GM18861 (cell line): Measurements from ENCODE around the gene YWHAB.
"Not testable (repeated sequence)": the region's sequence is repeated elsewhere in the genome, so short reads cannot be mapped to it uniquely, and the experiment has no call there.

ENCODE experiments used
- ATAC-seq: cut with Tn5 transposase; IDR thresholded peaks from one replicate; pipeline ENCODE4 v1.9.1; 2021; ENCODE audit not compliant: unreplicated experiment

Gene YWHAB

GRCh38 chr20:44885392-44886265 is at the start of gene YWHAB:
Gene YWHAB, plus strand, starts transcription at chr20:44885705. Its CDS starts 15,829 bp downstream, at chr20:44901534.
- peak; percentile 65 for ATAC-seq

GRCh38 chr20:44836601-44837120 is 48.8 kb upstream of the YWHAB start:
- no peak for ATAC-seq

GRCh38 chr20:44837946-44838345 is 47.6 kb upstream of the YWHAB start:
- ATAC-seq, result no peak

- ATAC-seq, result no peak
Observed at GRCh38 chr20:44838521-44838920, 47.0 kb upstream of the YWHAB start.

GRCh38 chr20:44839481-44839880 is 46.0 kb upstream of the YWHAB start:
- no peak for ATAC-seq

- ATAC-seq, result no peak
Observed at GRCh38 chr20:44840826-44841225, 44.7 kb upstream of the YWHAB start.

- ATAC-seq, result no peak
Observed at GRCh38 chr20:44841955-44842354, 43.5 kb upstream of the YWHAB start.

- no peak for ATAC-seq
Observed at GRCh38 chr20:44843876-44844275, 41.6 kb upstream of the YWHAB start.

GRCh38 chr20:44848254-44849015 is 37.1 kb upstream of the YWHAB start:
- no peak for ATAC-seq

GRCh38 chr20:44849703-44850102 is 35.8 kb upstream of the YWHAB start:
- ATAC-seq, result no peak

- ATAC-seq, result no peak
Observed at GRCh38 chr20:44850272-44850671, 35.2 kb upstream of the YWHAB start.

GRCh38 chr20:44850837-44851236 is 34.7 kb upstream of the YWHAB start:
- no peak for ATAC-seq

GRCh38 chr20:44851545-44851944 is 34.0 kb upstream of the YWHAB start:
- ATAC-seq, result no peak

- no peak for ATAC-seq
Observed at GRCh38 chr20:44856442-44856841, 29.1 kb upstream of the YWHAB start.

GRCh38 chr20:44856856-44857448 is 28.6 kb upstream of the YWHAB start:
- no peak for ATAC-seq

GRCh38 chr20:44858606-44859360 is 26.7 kb upstream of the YWHAB start:
- no peak for ATAC-seq

- ATAC-seq, result no peak
Observed at GRCh38 chr20:44861531-44862006, 23.9 kb upstream of the YWHAB start.

- ATAC-seq, result no peak
Observed at GRCh38 chr20:44862286-44862685, 23.2 kb upstream of the YWHAB start.

GRCh38 chr20:44863365-44864084 is 22.0 kb upstream of the YWHAB start:
- not testable (repeated sequence) for ATAC-seq

GRCh38 chr20:44864493-44864892 is 21.0 kb upstream of the YWHAB start:
- not testable (repeated sequence) for ATAC-seq
